GM19468 (cell line): ENCODE data around the gene SESTD1.
A peak's percentile ranks its signal among the peaks of the same experiment; 100 is the strongest.

Experiments
- ATAC-seq: cut with Tn5 transposase; IDR thresholded peaks from one replicate; pipeline ENCODE4 v1.9.1; 2021; ENCODE audit warnings: mild to moderate bottlenecking, moderate library complexity, moderate number of reproducible peaks; ENCODE audit not compliant: unreplicated experiment; ENCODE audit errors: extremely low read depth

SESTD1 gene

GRCh38 chr2:179264368-179265081 is at the start of gene SESTD1:
SESTD1 (minus strand) TSS chr2:179264832; CDS start chr2:179191841, 72,991 bp downstream.
- no peak for ATAC-seq

GRCh38 chr2:179313057-179313456 is 48.4 kb upstream of the SESTD1 start:
- no peak for ATAC-seq

GRCh38 chr2:179311101-179311500 is 46.5 kb upstream of the SESTD1 start:
- ATAC-seq = no peak

GRCh38 chr2:179307616-179308371 is 43.2 kb upstream of the SESTD1 start:
- ATAC-seq = no peak

GRCh38 chr2:179305125-179305524 is 40.5 kb upstream of the SESTD1 start:
- ATAC-seq = no peak

GRCh38 chr2:179304424-179304823 is 39.8 kb upstream of the SESTD1 start:
- no peak for ATAC-seq

GRCh38 chr2:179302764-179303571 is 38.3 kb upstream of the SESTD1 start:
- no peak for ATAC-seq

GRCh38 chr2:179302149-179302548 is 37.5 kb upstream of the SESTD1 start:
- ATAC-seq = no peak

GRCh38 chr2:179298666-179299065 is 34.0 kb upstream of the SESTD1 start:
- no peak for ATAC-seq

- no peak for ATAC-seq
Measured at GRCh38 chr2:179297927-179298326, 33.3 kb upstream of the SESTD1 start.

- ATAC-seq = no peak
Measured at GRCh38 chr2:179290329-179290728, 25.7 kb upstream of the SESTD1 start.

GRCh38 chr2:179285060-179285459 is 20.4 kb upstream of the SESTD1 start:
- no peak for ATAC-seq

GRCh38 chr2:179277429-179278196 is 13.0 kb upstream of the SESTD1 start:
- ATAC-seq = no peak

- no peak for ATAC-seq
Measured at GRCh38 chr2:179275253-179276012, 10.8 kb upstream of the SESTD1 start.

- peak; percentile 90 for ATAC-seq
Measured at GRCh38 chr2:179274749-179275148, 10.1 kb upstream of the SESTD1 start.

GRCh38 chr2:179273461-179273962 is 8.9 kb upstream of the SESTD1 start:
- ATAC-seq = no peak

- ATAC-seq = no peak
Measured at GRCh38 chr2:179272406-179273192, 8.0 kb upstream of the SESTD1 start.

GRCh38 chr2:179270689-179271088 is 6.1 kb upstream of the SESTD1 start:
- ATAC-seq = no peak
